HCT116 (cell line): ENCODE results near the gene SAMD15.

ENCODE experiments used
- EZH2 ChIP-seq: fragments of 200-600 bp; sonication (generic); IDR thresholded peaks from 2 replicates; pipeline ENCODE4 v1.6.1; 2017; ENCODE audit warnings: antibody characterized with exemption, mixed run types
- POLR2AphosphoS5 ChIP-seq: IDR thresholded peaks from 2 replicates; pipeline ENCODE4 v1.6.1; 2011; ENCODE audit warnings: mild to moderate bottlenecking, low read depth, low read length, moderate library complexity
- RAD21 ChIP-seq: IDR thresholded peaks from 2 replicates; pipeline ENCODE4 v1.6.1; 2012; ENCODE audit warnings: low read depth, mild to moderate bottlenecking
- SIN3A ChIP-seq: IDR thresholded peaks from 2 replicates; pipeline ENCODE4 v1.6.1; 2012; ENCODE audit warnings: low read depth
- SP1 ChIP-seq: IDR thresholded peaks from 2 replicates; pipeline ENCODE4 v1.6.1; 2012; ENCODE audit warnings: low read depth
- SRF ChIP-seq: IDR thresholded peaks from 2 replicates; pipeline ENCODE4 v1.6.1; 2012; ENCODE audit warnings: low read depth
- TCF7L2 ChIP-seq: IDR thresholded peaks from 2 replicates; pipeline ENCODE4 v1.7.0; 2011; ENCODE audit warnings: borderline replicate concordance, inconsistent platforms; ENCODE audit not compliant: insufficient read depth, insufficient read length; ENCODE audit errors: extremely low read depth
- YY1 ChIP-seq: IDR thresholded peaks from 2 replicates; pipeline ENCODE4 v1.6.1; 2011; ENCODE audit warnings: low read length, low read depth, moderate library complexity, mild to moderate bottlenecking; ENCODE audit not compliant: insufficient replicate concordance; ENCODE audit errors: extremely low read depth
- TF ChIP-seq, protein P1 (sequence below), 3 experiments: fragments of 200-600 bp in 1 of 3; sonication (generic) in 1 of 3; IDR thresholded peaks in 2 of 3; conservative IDR thresholded peaks in 1 of 3; 2 replicates each; pipeline ENCODE4 v1.5.1; 2012 to 2017; ENCODE audit warnings: low read depth in 2 of 3, low read length in 2 of 3, antibody characterized with exemption in 1 of 3, borderline replicate concordance in 1 of 3, control low read depth in 1 of 3, mild to moderate bottlenecking in 1 of 3, mixed read lengths in 1 of 3, mixed run types in 1 of 3, moderate library complexity in 1 of 3; ENCODE audit not compliant: insufficient read depth in 1 of 3
- TF ChIP-seq, protein P2 (sequence below): IDR thresholded peaks from 2 replicates; pipeline ENCODE4 v1.6.1; 2012

DNA sequence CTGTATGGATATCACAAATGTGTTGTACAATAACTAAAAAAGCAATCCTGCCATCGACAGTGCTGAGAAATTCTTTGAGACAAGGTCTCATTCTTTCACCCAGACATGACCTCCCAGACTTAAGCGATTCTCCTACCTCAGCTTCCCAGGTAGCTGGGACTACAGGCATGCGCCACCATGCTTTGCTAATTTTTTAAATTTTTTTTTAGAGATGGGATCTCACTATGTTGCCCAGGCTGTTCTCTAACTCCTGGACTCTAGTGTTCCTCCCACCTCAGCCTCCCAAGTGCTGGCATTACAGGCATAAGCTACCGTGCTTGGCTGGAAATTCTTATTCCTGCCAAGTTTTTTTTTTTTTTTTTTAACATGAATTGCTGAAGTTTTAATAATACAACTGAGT, 62.7 kb downstream of the SAMD15 start:
- TF ChIP-seq, protein P1, sequence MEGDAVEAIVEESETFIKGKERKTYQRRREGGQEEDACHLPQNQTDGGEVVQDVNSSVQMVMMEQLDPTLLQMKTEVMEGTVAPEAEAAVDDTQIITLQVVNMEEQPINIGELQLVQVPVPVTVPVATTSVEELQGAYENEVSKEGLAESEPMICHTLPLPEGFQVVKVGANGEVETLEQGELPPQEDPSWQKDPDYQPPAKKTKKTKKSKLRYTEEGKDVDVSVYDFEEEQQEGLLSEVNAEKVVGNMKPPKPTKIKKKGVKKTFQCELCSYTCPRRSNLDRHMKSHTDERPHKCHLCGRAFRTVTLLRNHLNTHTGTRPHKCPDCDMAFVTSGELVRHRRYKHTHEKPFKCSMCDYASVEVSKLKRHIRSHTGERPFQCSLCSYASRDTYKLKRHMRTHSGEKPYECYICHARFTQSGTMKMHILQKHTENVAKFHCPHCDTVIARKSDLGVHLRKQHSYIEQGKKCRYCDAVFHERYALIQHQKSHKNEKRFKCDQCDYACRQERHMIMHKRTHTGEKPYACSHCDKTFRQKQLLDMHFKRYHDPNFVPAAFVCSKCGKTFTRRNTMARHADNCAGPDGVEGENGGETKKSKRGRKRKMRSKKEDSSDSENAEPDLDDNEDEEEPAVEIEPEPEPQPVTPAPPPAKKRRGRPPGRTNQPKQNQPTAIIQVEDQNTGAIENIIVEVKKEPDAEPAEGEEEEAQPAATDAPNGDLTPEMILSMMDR (IDR thresholded peaks at IDR 0.05 in 2 of 3, conservative IDR thresholded peaks at IDR 0.05 in 1 of 3; ENCODE audit: borderline replicate concordance in 1 of 3, insufficient read depth in 1 of 3, low read depth in 2 of 3, low read length in 2 of 3) = no peak
- TF ChIP-seq RAD21 = no peak
- no peak for TF ChIP-seq TCF7L2
- no peak for TF ChIP-seq EZH2
- TF ChIP-seq, protein P2, sequence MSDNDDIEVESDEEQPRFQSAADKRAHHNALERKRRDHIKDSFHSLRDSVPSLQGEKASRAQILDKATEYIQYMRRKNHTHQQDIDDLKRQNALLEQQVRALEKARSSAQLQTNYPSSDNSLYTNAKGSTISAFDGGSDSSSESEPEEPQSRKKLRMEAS = no peak
- TF ChIP-seq SRF = no peak
- no peak for TF ChIP-seq POLR2AphosphoS5
- no peak for TF ChIP-seq YY1
- no peak for TF ChIP-seq SP1
- TF ChIP-seq SIN3A = no peak
